Esophagus squamous epithelium (tissue), 4 donors: ENCODE results near the gene HOXA4.

ENCODE experiments used
- POLR2A ChIP-seq, 4 donors: fragments of 450-650 bp; IDR thresholded peaks; one replicate each; pipeline ENCODE4 v1.6.1; 2017; ENCODE audit warnings: antibody characterized with exemption in 4 of 4, mild to moderate bottlenecking in 4 of 4, moderate library complexity in 3 of 4
- TF ChIP-seq, protein P1 (sequence below), 6 experiments: fragments of 450-650 bp in 4 of 6; fragments of 200-600 bp in 2 of 6; sonication (generic) in 2 of 6; IDR thresholded peaks; one replicate each; pipeline ENCODE4 v1.5.1; 2016 to 2019; ENCODE audit warnings: antibody characterized with exemption in 6 of 6, mild to moderate bottlenecking in 4 of 6, moderate library complexity in 4 of 6

DNA sequence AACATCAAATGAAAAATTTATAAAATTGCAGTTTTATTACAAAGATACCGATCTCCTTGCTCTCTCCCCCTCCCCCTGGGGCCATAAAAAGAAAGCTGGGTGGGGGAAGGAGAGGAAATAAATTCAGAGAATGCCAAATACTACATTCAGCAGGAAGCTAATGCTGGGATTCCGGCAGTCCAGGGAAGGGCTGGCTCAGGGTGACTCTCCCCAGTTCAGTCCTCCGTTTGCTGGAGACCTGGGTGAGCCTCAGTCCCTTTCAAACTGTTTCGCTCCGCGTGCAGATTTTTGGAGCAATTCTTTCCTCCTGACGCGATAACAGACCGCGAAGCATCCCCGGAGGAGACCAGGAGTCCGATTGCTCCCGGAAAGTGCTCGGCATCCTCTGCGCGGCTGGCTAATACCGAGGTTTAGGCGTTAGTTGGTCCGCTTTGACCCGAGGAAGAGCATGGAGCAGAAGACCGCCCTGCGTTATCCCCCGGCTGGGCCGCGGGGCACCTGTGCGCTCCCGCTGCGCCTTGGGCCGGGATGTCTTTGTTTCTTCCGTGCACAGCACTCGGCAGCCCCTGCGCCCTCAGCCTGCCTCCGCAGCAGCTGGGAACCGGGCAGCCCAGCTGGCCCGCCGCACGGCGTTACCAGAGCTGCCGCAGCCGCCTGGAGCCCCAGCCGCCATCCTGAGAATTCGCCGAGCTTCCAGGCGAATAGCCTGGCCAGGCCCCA lies 24.2 kb downstream of the HOXA4 start:
- TF ChIP-seq, protein P1, sequence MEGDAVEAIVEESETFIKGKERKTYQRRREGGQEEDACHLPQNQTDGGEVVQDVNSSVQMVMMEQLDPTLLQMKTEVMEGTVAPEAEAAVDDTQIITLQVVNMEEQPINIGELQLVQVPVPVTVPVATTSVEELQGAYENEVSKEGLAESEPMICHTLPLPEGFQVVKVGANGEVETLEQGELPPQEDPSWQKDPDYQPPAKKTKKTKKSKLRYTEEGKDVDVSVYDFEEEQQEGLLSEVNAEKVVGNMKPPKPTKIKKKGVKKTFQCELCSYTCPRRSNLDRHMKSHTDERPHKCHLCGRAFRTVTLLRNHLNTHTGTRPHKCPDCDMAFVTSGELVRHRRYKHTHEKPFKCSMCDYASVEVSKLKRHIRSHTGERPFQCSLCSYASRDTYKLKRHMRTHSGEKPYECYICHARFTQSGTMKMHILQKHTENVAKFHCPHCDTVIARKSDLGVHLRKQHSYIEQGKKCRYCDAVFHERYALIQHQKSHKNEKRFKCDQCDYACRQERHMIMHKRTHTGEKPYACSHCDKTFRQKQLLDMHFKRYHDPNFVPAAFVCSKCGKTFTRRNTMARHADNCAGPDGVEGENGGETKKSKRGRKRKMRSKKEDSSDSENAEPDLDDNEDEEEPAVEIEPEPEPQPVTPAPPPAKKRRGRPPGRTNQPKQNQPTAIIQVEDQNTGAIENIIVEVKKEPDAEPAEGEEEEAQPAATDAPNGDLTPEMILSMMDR (IDR thresholded peaks at IDR 0.05): no peak
- TF ChIP-seq POLR2A (IDR thresholded peaks at IDR 0.05): no peak
